ENCODE measurements around the gene MYPOP.

The MYPOP gene

DNA sequence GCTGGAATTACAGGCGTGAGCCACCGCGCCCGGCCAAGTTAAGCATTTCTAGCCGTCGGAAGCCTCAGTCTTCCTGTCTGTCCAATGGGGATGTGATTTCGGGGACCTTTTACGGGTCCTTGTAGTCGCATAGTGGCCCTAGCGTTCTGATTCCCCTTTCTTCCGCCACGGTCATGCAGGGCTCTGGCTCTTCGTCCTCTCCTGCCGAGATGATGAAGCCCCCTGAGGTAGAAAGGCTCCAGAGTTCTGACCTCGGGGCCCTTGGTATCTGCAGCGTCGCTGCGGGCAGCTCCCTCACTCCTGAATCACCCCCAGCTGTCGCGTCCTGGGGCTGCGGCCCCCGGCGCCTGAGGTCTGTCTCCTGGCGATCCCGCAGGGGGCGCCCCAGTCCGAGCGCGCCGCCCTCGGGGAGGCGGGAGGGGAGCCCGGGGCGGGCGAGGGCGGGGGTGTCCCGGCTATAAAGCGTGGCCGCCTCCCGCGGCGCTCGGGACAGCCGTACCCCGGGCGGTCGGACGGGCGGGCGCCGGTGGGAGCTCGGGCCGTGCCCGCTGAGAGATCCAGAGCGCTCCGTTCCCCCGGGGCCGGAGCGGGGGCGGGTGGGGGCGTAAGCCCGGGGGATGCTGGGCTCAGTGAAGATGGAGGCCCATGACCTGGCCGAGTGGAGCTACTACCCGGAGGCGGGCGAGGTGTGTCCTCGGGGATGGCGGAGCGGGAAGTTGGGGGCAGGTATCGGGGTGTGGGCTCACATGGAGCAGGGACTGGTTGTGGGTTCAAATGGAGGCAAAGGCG, 38.4 kb downstream of the MYPOP start, which contains the start of gene FOXA3:
Gene FOXA3 (plus strand): TSS at position 487 of the 789 bp plus-strand sequence. CDS start 131 bp downstream, at position 618.
- peak; percentile 71 for DNase-seq (ENCODE audit: low read depth, low spot score)

DNA sequence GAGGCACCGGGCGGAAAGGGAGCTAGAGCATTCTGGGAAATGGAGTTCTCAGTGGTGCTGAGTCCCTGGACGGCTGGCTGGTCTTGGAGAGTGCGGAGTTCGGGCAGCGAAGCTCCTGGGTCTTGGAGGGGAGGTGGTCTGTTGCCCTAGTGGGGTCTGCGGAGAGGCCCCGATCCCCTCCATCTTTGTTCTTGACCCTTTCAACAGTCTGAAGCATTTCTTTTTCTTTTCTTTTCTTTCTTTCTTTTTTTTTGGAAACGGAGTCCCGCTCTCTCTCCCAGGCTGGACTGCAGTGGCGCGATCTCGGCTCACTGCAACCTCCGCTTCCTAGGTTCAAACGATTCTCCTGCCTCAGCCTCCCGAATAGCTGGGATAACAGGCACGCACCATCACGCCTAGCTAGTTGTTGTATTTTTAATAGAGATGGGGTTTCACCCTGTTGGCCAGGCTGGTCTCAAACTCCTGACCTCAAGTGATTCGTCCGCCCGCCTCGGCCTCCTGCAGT, 39.0 kb downstream of the MYPOP start:
- no peak for DNase-seq (ENCODE audit: low read depth, low spot score)

DNA sequence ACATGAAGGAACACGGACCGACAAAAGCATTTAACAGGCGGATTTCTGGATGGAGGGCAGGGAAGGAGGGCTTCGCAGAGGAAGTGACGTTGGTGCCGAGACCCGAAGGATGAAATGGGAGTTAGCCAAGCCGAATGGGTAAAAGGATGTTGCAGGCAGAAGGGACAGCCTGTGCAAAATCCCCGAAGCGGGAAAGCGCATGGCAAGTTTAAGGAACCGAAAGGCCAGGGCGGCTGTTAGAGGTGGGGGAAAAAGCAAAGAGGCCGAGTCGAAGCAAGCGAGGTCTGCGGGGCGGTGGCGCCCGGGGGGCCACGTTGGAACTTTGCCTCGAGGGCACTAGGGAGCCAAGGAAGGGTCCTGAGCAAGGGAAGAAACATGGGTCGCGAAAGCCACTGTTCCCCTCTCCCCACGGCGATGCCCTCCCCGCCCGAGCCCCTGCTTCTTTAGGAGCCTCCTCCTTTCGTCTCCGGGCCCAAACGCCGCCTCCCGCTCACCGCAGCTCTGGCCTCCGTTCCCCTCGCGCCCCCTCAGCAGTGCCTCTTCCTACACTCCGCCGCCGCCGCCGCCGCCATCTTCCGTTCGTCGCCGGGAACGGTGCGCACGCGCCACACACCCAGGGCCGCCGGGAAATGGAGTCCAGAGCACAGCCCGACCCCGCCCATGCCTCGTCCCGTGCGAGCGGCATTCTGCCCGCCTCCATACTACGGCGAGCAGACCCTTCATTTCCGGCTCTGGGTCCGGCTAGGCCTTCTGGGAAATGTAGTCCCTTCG, 39.7 kb downstream of the MYPOP start, which contains the start of gene SYMPK:
Gene SYMPK (minus strand): TSS at position 584 of the 771 bp plus-strand sequence. CDS start 8,652 bp downstream, outside the sequence.
- peak; percentile 100 for DNase-seq (ENCODE audit: low read depth, low spot score)

DNA sequence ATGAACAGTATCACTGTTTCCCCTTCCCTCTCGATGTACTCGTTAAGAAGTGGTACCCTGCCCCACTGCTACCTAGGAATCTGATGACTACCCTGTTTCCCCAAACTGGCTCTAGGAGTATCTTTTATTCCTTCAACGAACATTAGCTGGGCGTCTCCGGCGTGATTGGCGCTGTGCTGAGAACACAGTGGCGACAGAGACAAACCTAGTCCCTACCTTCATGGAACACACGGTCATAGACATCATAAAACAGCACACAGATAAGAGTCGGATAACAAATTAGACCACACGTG, 40.2 kb downstream of the MYPOP start:
- no peak for DNase-seq (ENCODE audit: low read depth, low spot score)

DNA sequence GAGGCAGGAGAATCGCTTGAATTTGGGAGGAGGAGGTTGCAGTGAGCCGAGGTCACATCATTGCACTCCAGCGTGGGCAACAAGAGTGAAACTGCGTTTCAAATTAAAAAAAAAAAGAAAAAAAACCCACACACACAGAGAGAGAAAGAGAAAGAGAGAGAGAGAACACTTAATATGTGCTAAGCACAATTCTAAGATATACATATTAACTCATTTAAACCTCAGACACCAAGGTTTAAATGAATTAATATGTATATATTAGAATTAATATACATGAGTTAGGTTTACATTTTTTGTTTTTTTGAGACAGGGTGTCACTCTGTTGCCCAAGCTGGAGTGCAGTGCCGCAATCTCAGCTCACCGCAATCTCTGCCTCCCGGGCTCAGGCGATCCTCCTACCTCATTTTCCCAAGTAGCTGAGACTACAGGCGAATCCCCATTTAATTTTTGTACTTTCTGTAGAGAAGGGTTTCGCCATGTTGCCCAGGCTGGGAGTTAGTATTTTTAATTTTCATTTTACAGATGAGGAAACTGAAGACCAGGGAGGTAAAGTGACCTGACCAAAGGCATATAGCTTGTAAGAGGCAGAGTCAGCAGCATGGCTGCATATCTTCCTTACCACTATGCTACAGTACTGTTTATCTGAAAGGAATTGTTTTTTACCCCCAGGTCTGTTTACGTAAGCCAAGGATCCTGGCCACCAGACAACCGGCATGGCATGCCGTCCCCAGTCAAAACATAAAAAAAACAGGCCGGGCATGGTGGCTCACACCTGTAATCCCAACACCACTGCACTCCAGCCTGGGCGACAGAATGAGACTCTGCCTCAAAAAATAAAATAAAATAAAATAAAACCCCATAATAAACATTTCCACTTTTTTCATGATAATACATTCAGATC, 41.8 kb downstream of the MYPOP start:
- DNase-seq (ENCODE audit: low read depth, low spot score) = no peak

DNA sequence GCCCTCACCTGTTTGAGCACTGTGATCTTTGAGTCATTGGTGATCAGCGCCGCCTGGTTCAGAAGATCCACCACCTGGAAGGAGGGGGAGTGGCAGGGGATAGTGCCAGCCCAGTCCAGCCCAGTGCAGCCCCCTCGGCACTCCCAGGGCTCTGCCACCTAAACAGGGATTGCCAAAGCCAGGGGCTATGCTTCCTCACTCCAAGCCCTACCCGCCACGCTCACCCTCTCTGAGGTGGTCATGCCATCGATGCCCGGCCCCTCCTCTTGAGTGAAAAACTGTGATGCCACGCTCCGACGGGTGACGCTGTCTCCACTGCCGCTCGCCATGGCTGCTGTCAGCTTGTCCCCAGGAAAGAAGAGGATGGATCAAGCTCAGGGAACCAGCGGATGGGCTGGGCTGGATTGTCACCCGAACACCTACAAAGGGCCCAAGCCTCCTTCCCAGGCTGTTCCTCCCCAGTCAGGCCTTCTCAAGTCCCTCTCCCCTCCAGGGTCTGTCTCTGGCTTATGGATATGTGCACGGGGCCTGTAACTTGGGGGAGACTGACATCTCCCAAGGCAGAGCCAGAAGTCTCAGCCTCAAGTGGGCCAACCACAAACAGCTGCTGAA, 48.1 kb downstream of the MYPOP start:
- DNase-seq (ENCODE audit: low read depth, low spot score) = no peak

DNA sequence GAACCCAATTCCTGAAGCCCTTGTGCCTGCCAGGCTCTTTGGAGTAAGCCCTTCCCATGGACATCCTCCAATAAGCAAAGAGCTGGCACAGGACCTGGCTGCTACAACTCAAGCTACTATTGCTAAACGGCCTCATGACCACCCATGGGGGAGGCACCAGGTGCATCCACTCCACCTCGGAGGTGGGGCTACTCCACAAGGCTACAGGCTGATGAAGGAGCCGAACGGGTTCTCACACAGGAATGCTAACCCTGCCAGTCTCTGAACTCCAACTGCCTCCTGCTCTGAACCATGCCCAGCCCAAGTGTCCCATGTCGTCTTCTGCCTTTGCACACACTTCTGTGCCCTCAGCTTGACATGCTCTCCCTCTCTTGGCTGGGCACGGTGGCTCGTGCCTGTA, 49.4 kb downstream of the MYPOP start:
- no peak for DNase-seq (ENCODE audit: low read depth, low spot score)

DNA sequence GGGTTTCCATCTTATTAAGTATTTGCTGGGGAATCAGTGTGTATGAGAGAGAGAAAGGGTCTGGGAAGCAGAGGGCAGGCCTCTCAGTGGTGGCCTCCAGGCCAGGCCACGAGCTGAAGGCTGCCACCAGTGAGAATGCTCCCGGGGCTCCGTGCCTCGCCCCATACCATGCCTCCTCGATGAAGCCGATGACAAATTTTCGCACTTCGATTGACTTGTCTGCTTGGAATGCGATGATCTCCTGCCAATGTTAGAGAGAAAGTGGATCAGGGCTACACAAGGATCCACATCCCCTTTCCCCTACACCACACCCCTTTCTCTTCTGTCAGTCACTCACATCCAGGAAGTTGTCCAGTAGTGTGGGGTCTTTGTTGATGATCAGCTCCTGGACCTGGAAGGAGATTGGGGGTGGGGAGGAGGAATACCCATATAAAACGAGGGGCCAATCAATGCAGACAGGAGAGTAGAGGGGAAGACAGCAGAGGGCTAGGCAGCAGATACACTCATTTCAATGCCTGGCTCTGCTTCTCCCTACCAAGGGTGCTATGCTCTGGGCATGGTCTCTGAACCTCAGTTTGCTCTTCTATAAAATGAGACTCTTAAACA, 50.2 kb downstream of the MYPOP start:
- DNase-seq (ENCODE audit: low read depth, low spot score) = peak; percentile 30

DNA sequence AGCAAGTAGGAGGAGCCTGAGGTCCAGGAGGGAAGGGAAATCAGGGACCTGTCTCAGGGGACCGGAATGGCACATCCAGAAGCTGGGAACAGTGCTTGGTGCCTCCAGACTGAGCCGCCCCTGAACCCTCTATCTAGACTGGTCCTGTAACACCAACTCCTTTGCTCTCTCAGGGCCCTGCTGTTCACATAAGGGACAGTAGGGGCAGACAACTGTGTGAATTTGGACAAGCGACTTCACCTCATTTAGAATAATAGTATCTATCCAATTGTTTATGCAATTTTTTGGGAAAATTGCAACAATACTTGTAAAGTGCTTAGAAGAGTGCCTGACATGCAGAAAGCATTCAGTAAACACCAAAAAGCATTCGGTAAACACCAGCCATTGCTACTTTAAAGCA, 53.5 kb downstream of the MYPOP start:
- DNase-seq (ENCODE audit: low read depth, low spot score) = no peak

DNA sequence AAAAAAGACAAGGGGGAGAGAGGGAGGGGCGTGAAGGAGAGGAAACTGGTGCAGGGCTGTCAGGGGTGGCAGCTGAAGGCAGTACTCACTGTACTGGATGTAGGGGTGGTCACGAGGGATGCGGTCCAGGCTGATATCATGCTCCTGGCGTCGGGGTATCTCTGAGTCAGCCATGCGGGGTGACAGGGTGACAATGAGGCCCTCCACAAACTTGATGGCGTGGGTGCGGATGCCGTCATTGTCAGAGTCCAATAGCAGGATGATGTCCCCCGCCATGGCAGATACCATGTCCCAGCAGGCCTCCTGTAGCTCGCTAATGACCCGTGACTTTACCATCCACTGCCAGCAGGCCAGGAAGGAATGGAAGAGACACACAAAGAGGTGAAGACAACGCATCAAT, 54.8 kb downstream of the MYPOP start:
- no peak for DNase-seq (ENCODE audit: low read depth, low spot score)

DNA sequence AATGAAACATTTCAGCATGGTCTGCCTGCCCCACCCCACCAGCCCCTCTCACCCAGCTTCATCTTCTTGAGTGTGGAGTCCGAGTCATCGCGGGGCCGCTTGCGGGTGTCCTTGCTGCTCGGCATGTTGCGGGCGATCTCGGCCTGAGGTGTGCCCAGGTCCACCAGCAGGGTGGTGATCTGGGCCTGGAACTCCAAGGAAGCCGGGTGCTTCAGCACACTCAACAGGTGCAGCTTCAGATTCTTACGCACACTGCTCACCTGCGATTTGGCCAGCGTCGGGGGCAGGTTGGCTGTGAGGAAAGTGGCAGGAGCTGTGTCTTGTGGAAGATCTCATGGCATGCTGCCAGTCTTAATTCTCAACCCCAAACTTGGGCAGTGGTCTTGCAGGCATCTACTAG, 60.2 kb downstream of the MYPOP start:
- DNase-seq (ENCODE audit: low read depth, low spot score) = no peak
